Gastrocnemius medialis (tissue), 4 donors: Measurements from ENCODE around the gene ENTPD6.

Experiments
- POLR2A ChIP-seq, 2 donors: fragments of 450-650 bp; IDR thresholded peaks; one replicate each; pipeline ENCODE4 v1.6.1; 2017; ENCODE audit warnings: antibody characterized with exemption in 2 of 2, mild to moderate bottlenecking in 2 of 2, moderate library complexity in 2 of 2
- TF ChIP-seq, protein P1 (sequence below), 5 experiments: fragments of 450-650 bp in 3 of 5; fragments of 200-600 bp in 2 of 5; sonication (generic) in 2 of 5; IDR thresholded peaks in 4 of 5; conservative IDR thresholded peaks in 1 of 5; 1 replicate in 4 of 5; 2 replicates in 1 of 5; pipeline ENCODE4 v1.5.1; 2016 to 2019; ENCODE audit warnings: antibody characterized with exemption in 5 of 5, mild to moderate bottlenecking in 3 of 5, moderate library complexity in 3 of 5

DNA sequence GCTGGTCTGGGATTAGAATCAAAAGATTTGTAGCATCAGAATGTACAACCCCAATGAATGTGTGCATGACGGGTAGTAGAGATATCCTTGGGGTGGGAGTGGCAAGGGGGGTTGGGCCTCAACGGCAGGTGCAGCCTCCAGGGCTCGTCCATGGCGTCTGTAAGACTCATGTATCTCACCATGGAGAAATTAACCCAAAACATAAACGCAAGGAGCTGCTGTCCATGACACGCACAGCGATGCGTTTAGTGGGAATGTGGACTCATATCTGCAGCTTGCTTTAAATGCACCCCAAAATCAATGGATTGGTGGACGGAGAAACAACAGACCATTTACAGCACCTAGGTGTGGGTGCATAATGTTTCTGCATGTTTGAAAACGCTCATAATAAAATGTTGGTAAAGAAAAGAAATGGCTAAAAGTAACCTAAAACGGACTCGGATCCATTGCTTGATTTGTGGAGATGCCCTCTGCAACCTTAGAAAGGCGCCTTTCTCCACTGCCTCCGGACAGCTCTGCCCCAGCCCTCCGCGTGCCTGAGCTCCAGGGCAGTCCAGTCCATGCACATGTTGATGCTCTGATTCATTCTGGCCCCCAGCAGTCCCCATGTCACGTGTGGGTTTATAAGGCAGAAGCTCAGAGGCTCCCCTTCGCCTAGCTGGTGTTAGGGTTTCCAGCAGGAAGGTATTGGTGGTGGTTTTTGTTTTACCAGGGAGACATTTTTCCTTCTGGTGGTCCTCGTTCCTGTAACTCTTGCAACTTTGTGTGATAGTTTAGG, 76.9 kb downstream of the ENTPD6 start:
- TF ChIP-seq, protein P1, sequence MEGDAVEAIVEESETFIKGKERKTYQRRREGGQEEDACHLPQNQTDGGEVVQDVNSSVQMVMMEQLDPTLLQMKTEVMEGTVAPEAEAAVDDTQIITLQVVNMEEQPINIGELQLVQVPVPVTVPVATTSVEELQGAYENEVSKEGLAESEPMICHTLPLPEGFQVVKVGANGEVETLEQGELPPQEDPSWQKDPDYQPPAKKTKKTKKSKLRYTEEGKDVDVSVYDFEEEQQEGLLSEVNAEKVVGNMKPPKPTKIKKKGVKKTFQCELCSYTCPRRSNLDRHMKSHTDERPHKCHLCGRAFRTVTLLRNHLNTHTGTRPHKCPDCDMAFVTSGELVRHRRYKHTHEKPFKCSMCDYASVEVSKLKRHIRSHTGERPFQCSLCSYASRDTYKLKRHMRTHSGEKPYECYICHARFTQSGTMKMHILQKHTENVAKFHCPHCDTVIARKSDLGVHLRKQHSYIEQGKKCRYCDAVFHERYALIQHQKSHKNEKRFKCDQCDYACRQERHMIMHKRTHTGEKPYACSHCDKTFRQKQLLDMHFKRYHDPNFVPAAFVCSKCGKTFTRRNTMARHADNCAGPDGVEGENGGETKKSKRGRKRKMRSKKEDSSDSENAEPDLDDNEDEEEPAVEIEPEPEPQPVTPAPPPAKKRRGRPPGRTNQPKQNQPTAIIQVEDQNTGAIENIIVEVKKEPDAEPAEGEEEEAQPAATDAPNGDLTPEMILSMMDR (IDR thresholded peaks at IDR 0.05 in 4 of 5, conservative IDR thresholded peaks at IDR 0.05 in 1 of 5) = no peak
- no peak for TF ChIP-seq POLR2A (IDR thresholded peaks at IDR 0.05)
